SW480 (cell line): Measurements from ENCODE around the gene OTULINL.

ENCODE experiments used
- DNase-seq: peaks from one replicate; pipeline ENCODE4 v3.0.0-alpha.2; 2016; ENCODE audit warnings: low spot score

OTULINL gene

GRCh38 chr5:14577079-14577725 is 4.4 kb upstream of the OTULINL start:
- no peak for DNase-seq

GRCh38 chr5:14577971-14578370 is 3.6 kb upstream of the OTULINL start:
- no peak for DNase-seq

GRCh38 chr5:14579246-14579645 is 2.3 kb upstream of the OTULINL start:
- no peak for DNase-seq

GRCh38 chr5:14579731-14580397 is 1.7 kb upstream of the OTULINL start:
- no peak for DNase-seq

- DNase-seq, result no peak
Measured at GRCh38 chr5:14580398-14581034, 1.1 kb upstream of the OTULINL start.

- peak; percentile 81 for DNase-seq
Measured at GRCh38 chr5:14581891-14582796, 552 bp downstream of the OTULINL start.

- DNase-seq, result no peak
Measured at GRCh38 chr5:14582797-14583137, 1.2 kb downstream of the OTULINL start.

- no peak for DNase-seq
Measured at GRCh38 chr5:14584848-14585247, 3.3 kb downstream of the OTULINL start.

- no peak for DNase-seq
Measured at GRCh38 chr5:14587150-14587549, 5.6 kb downstream of the OTULINL start.

- DNase-seq, result no peak
Measured at GRCh38 chr5:14588145-14588544, 6.6 kb downstream of the OTULINL start.

- no peak for DNase-seq
Measured at GRCh38 chr5:14588758-14589543, 7.4 kb downstream of the OTULINL start.

GRCh38 chr5:14590949-14591348 is 9.4 kb downstream of the OTULINL start:
- no peak for DNase-seq

GRCh38 chr5:14591548-14591947 is 10.0 kb downstream of the OTULINL start:
- no peak for DNase-seq

GRCh38 chr5:14593326-14594021 is 11.9 kb downstream of the OTULINL start:
- no peak for DNase-seq

GRCh38 chr5:14594378-14595074 is 12.9 kb downstream of the OTULINL start:
- no peak for DNase-seq

GRCh38 chr5:14595189-14595588 is 13.6 kb downstream of the OTULINL start:
- no peak for DNase-seq

- no peak for DNase-seq
Measured at GRCh38 chr5:14595891-14596290, 14.3 kb downstream of the OTULINL start.

- DNase-seq, result no peak
Measured at GRCh38 chr5:14597080-14597479, 15.5 kb downstream of the OTULINL start.

GRCh38 chr5:14598225-14598624 is 16.6 kb downstream of the OTULINL start:
- DNase-seq, result no peak

- no peak for DNase-seq
Measured at GRCh38 chr5:14599476-14600127, 18.0 kb downstream of the OTULINL start.
